PC-9 (cell line): ENCODE data around the gene PIK3R6. TPM values are rescaled to one million over a fixed set of nuclear protein-coding genes. Genes with fewer than 3 reads are reported as not detected.
"Not testable (repeated sequence)": the region's sequence is repeated elsewhere in the genome, so short reads cannot be mapped to it uniquely, and the experiment has no call there.

Source experiments
- BruUV-seq: library from RNA; stranded (reverse); fragments of 400-500 nt; replicated peaks from 2 replicates; lab custom pipeline; 2021; lab: Mats Ljungman, UMichigan
- CTCF ChIA-PET: fragments of 300-600 bp; sonication (Branson Sonifier 250); formaldehyde crosslinking; loops from one replicate; lab custom pipeline; 2022; ENCODE audit warnings: antibody characterized with exemption; lab: Charles Lee
- POLR2A ChIA-PET: fragments of 300-600 bp; sonication (Branson Sonifier 250); formaldehyde crosslinking; loops from one replicate; lab custom pipeline; 2022; ENCODE audit warnings: antibody characterized with exemption; ENCODE audit not compliant: unreplicated experiment; lab: Charles Lee
- DNase-seq, 2 experiments: peaks; one replicate each; pipeline versions ENCODE4 v3.0.0 to v3.0.0-alpha.2; 2015 to 2022; ENCODE audit warnings: mixed read lengths in 1 of 2
- H2AFZ ChIP-seq: fragments of 200-600 bp; sonication (generic); 2 replicates; pipeline ENCODE4 v1.8.1; 2017; ENCODE audit warnings: antibody characterized with exemption
- H3F3A ChIP-seq: fragments of 200-600 bp; sonication (generic); 2 replicates; pipeline ENCODE4 v1.8.1; 2017; ENCODE audit warnings: antibody characterized with exemption, mild to moderate bottlenecking, low read depth; ENCODE audit not compliant: insufficient read depth
- H3K27ac ChIP-seq: fragments of 200-600 bp; sonication (generic); 2 replicates; pipeline ENCODE4 v1.6.1; 2016; ENCODE audit warnings: mixed run types
- H3K27me3 ChIP-seq: fragments of 200-600 bp; sonication (generic); 2 replicates; pipeline ENCODE4 v1.6.1; 2016; ENCODE audit warnings: low read depth, mixed run types; ENCODE audit not compliant: insufficient read depth
- H3K36me3 ChIP-seq: fragments of 200-600 bp; sonication (generic); 2 replicates; pipeline ENCODE4 v1.6.1; 2016; ENCODE audit warnings: low read depth, mixed run types
- H3K4me1 ChIP-seq: fragments of 200-600 bp; sonication (generic); replicated peaks from 2 replicates; pipeline ENCODE4 v1.6.1; 2016; ENCODE audit warnings: mixed run types; ENCODE audit not compliant: insufficient read depth
- H3K4me2 ChIP-seq: fragments of 200-600 bp; sonication (generic); 2 replicates; pipeline ENCODE4 v1.6.1; 2017; ENCODE audit warnings: mixed run types
- H3K4me3 ChIP-seq: fragments of 200-600 bp; sonication (generic); 2 replicates; pipeline ENCODE4 v1.6.1; 2016; ENCODE audit warnings: mixed run types
- H3K79me2 ChIP-seq: fragments of 200-600 bp; sonication (generic); 2 replicates; pipeline ENCODE4 v1.6.1; 2017; ENCODE audit warnings: low read depth, mixed run types
- H3K9me2 ChIP-seq: fragments of 200-600 bp; sonication (generic); 2 replicates; pipeline ENCODE4 v1.8.1; 2017; ENCODE audit warnings: mild to moderate bottlenecking; ENCODE audit not compliant: insufficient read depth
- H3K9me3 ChIP-seq: fragments of 200-600 bp; sonication (generic); 2 replicates; pipeline ENCODE4 v1.8.1; 2016; ENCODE audit warnings: low read depth; ENCODE audit not compliant: insufficient read depth
- H4K20me1 ChIP-seq: fragments of 200-600 bp; sonication (generic); 2 replicates; pipeline ENCODE4 v1.8.1; 2017; ENCODE audit not compliant: insufficient read depth
- EZH2 ChIP-seq: fragments of 200-600 bp; sonication (generic); IDR thresholded peaks from 2 replicates; pipeline ENCODE4 v1.8.0; 2017; ENCODE audit warnings: antibody characterized with exemption, low read depth
- intact Hi-C: fragments of 100-400 bp; cut with micrococcal nuclease; formaldehyde crosslinking; loops from one replicate; pipeline ENCODE4 v1.10.0; 2022; ENCODE audit not compliant: unreplicated experiment
- total RNA-seq: library from RNA; stranded (reverse); gene quantifications from 2 replicates; pipeline ENCODE4 v1.2.3, GENCODE V29; 2021
- TF ChIP-seq, protein P1 (sequence below): fragments of 200-600 bp; sonication (generic); conservative IDR thresholded peaks from 2 replicates; pipeline ENCODE4 v1.6.1; 2017; ENCODE audit warnings: mixed run types, antibody characterized with exemption, mild to moderate bottlenecking, moderate library complexity

The PIK3R6 gene
- total RNA-seq, 1 experiment from 2014 or later: not detected

DNA sequence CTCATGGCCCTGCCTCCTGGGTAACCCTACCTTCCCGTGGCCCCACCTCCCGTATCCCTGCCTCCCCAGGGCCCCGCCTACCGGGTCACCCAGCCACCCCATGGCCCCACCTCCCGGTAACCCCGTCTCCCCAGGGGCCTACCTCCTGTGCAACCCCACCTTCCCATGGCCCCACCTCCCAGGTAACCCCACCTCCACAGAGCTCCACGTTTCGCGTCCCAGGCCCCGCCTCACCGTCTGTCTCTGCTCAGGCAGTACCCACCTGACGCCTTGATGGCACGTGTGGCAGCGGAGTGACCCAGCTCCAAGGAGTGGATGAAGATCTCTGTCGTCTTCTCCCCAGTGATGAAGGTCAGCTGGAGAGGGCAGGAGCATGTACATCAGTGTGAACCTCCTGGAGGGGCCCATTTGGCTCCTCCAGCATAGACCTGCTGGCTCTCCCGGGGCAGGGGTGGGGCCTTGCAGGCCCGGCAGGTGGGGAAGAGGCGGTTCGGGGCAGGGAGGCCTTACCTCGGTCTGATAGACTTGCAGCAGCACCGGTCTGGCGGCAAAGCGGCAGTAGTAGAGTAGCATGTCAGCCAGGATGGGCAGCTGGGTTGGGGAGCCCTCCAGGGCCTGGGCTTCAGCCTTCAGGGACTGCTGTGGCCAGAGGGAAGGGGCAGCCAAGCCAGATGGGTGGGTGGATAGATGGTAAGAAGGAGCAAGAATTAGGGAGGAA lies 18.7 kb upstream of the PIK3R6 start:
- ChIA-PET CTCF (no interaction called here), POLR2A (no interaction called here)
- TF ChIP-seq EZH2: no peak
- TF ChIP-seq, protein P1, sequence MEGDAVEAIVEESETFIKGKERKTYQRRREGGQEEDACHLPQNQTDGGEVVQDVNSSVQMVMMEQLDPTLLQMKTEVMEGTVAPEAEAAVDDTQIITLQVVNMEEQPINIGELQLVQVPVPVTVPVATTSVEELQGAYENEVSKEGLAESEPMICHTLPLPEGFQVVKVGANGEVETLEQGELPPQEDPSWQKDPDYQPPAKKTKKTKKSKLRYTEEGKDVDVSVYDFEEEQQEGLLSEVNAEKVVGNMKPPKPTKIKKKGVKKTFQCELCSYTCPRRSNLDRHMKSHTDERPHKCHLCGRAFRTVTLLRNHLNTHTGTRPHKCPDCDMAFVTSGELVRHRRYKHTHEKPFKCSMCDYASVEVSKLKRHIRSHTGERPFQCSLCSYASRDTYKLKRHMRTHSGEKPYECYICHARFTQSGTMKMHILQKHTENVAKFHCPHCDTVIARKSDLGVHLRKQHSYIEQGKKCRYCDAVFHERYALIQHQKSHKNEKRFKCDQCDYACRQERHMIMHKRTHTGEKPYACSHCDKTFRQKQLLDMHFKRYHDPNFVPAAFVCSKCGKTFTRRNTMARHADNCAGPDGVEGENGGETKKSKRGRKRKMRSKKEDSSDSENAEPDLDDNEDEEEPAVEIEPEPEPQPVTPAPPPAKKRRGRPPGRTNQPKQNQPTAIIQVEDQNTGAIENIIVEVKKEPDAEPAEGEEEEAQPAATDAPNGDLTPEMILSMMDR: no peak
- H3K9me2 ChIP-seq: no peaks in the 10 kb centered on the region
- H3K4me1 ChIP-seq: no peaks in the 10 kb centered on the region
- no peaks in the 10 kb centered on the region for H3F3A ChIP-seq
- peaks cover 13% of the 10 kb centered on the region; the same call in 1 of the 2 replicates for H3K27me3 ChIP-seq
- no peaks in the 10 kb centered on the region for H4K20me1 ChIP-seq
- no peaks in the 10 kb centered on the region for H3K36me3 ChIP-seq
- H3K27ac ChIP-seq: no peak overlapping the region
- no TSS peak for BruUV-seq
- intact Hi-C loops: loop anchor here (5.0 kb wide), 1 partner anchor 291 kb away; no protein-coding TSS in a partner anchor
- DNase-seq: no peak
- H3K79me2 ChIP-seq: no peaks in the 10 kb centered on the region
- no peak overlapping the region for H3K4me2 ChIP-seq
- H2AFZ ChIP-seq: no peak overlapping the region
- no peaks in the 10 kb centered on the region for H3K9me3 ChIP-seq
- no peak overlapping the region for H3K4me3 ChIP-seq

DNA sequence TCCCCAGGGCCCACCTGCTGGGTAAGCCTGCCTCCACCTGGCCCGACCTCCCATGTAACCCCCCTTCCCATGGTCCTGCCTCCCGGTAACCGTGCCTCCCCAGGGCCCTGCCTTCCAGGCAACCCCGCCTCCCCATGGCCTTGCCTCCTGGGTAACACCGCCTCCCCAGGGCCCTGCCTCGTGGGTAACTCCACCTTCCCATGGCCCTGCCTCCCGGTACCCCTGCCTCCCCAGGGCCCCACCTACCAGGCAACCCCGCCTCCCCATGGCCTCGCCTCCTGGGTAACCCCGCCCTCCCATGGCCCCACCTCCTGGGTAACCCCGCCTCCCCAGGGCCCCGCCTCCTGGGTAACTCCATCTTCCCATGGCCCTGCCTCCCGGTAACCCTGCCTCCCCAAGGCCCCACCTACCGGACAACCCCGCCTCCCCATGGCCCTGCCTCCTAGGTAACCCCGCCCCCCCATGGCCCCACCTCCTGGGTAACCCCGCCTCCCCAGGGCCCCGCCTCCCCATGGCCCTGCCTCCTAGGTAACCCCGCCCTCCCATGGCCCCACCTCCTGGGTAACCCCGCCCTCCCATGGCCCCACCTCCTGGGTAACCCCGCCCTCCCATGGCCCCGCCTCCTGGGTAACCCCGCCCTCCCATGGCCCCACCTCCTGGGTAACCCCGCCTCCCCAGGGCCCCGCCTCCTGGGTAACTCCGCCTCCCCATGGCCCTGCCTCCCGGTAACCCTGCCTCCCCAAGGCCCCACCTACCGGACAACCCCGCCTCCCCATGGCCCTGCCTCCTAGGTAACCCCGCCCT lies 17.9 kb upstream of the PIK3R6 start:
- peaks cover 19% of the 10 kb centered on the region; the same call in 1 of the 2 replicates for H3K27me3 ChIP-seq
- DNase-seq, BruUV-seq, H3K4me3 ChIP-seq, H2AFZ ChIP-seq, H3K9me2 ChIP-seq, H3K4me1 ChIP-seq, H3K4me2 ChIP-seq, H3K79me2 ChIP-seq, H3K36me3 ChIP-seq, H3F3A ChIP-seq, CTCF ChIA-PET, H3K27ac ChIP-seq, H3K9me3 ChIP-seq, POLR2A ChIA-PET, H4K20me1 ChIP-seq: not testable (repeated sequence)
- intact Hi-C loops: loop anchor here (5.0 kb wide), 1 partner anchor 292 kb away; no protein-coding TSS in a partner anchor

DNA sequence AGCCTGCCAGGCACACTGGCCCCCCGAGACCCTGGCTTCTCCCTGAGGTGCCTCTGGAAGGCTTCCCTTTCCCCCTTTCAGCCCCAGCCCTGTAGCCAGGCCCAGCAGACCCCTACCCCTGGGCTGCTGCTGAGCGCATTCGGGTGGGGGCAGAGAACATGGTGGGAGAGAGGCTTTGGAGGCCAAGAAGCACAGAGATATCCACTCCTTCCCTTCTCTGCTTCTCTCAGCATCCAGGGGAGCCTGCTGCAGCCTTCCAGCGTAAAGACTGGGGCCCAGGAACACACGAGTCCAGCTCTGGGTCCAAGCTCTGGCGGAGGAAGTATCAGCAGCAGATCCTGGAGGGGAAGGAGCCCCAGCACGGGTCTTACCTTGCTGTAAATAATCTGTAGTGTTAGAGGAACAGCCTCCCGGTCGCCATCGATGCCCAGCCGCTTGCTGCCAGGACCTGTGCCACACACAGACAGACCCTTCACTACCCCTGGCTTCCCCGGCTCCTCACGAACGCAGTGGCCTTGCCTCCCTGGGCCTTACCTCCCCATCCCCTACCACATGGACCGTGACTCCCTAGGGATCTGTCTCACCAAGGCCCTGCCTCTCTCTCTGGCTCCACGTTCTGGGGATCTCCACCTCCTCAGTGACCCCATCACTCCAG lies 17.0 kb upstream of the PIK3R6 start:
- POLR2A ChIA-PET: no interaction called here
- no peak for DNase-seq
- Histone ChIP-seq H3K4me3 (no peak overlapping the region), H3F3A (no peaks in the 10 kb centered on the region), H3K9me3 (no peaks in the 10 kb centered on the region), H3K9me2 (no peaks in the 10 kb centered on the region), H3K27ac (no peak overlapping the region), H3K4me1 (no peaks in the 10 kb centered on the region), H3K27me3 (peaks cover 28% of the 10 kb centered on the region; the same call in 1 of the 2 replicates), H3K79me2 (no peaks in the 10 kb centered on the region), H3K36me3 (no peaks in the 10 kb centered on the region), H3K4me2 (no peak overlapping the region), H2AFZ (no peak overlapping the region), H4K20me1 (no peaks in the 10 kb centered on the region)
- TF ChIP-seq EZH2: no peak
- TF ChIP-seq, protein P1: no peak
- intact Hi-C loops: no loop called here
- BruUV-seq: no TSS peak
- CTCF ChIA-PET: no interaction called here
